ENCODE measurements around the gene PTPN1. TPM values are rescaled to one million over a fixed set of nuclear protein-coding genes. Genes with fewer than 3 reads are reported as not detected.
"Not testable (repeated sequence)": the region's sequence is repeated elsewhere in the genome, so short reads cannot be mapped to it uniquely, and the experiment has no call there.

Gene PTPN1
- total RNA-seq, result 15.9 TPM

DNA sequence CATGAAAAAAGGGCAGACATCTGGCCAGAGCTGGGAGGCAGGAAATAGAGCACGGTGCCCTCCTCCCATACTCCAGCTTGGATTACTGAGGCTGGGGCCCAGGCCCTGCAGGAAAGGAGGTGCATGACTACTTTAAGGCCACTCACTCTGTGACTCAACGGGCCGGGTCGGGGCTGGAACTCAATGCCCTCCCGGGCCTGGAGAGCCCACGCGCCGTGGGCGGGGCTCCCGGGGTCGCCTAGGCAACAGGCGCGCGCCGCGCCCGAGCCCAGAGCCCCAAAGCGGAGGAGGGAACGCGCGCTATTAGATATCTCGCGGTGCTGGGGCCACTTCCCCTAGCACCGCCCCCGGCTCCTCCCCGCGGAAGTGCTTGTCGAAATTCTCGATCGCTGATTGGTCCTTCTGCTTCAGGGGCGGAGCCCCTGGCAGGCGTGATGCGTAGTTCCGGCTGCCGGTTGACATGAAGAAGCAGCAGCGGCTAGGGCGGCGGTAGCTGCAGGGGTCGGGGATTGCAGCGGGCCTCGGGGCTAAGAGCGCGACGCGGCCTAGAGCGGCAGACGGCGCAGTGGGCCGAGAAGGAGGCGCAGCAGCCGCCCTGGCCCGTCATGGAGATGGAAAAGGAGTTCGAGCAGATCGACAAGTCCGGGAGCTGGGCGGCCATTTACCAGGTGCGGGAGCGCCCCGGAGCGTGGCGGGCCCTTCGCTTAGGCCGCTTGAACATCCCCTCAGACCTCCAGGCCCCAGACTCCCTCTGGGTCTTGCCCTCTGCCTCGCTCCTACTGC, at the start of gene PTPN1:
PTPN1 (plus strand) TSS at position 461 of the 783 bp plus-strand sequence; CDS start at position 606, 145 bp downstream.
- peak; percentile 97 for DNase-seq

DNA sequence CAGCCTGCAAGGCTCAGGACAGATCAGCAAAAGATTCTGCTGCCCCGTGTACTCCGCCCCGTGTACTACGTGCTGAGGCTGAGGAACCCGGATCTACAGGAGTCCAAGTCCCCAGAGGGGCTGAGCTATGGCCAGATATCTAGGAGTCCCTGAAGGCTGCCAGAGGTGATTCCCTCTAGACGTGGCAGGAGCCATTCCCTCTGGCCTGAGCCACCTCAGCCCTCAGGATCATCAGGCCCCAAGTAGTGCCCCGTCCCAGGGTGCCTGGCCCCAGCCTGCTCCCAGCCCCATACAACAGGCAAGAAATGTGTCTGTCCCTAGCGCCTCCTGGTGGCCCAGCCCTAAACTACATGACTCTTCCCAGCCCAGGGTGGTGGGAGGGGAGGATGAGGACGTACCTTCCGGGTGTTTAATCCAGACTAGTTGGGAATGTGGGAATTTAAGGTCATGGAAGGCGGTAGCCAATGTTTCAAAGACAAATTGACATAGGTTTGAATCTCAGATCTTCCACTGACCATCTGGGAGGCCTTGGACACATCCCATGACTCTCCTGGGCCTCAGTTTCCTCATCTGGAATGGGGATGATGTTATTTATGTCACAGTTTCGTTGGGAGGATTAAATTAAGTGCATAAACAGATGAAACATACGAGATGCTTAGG, 49.4 kb upstream of the PTPN1 start:
- peak; percentile 46 for DNase-seq

DNA sequence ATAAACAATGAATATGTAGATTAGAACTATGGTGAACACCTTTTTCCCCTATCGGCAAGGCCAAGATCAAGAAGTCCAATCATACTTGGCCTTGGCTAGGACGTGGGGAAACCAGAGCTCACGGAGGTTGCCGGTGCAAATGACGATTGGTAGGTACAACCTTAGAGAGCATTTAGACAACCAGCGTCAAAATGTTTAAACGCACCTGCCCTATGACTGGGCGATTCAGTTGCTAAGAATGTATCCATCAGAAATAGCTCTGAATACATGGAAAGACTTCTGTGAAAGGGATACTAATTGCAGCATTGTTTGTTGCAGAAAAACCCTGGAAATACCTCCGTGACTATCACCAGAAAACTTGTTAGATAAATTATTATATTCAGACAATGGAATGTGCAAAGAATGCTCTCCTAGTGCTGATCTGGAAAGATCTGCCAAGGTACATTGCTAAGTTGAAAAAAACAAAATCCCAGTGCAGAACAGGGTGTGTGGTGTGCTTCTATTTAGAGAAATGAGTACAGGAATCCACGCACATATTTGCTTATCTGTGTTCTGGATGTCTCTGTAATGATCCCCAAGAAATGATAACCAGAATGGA, 48.0 kb upstream of the PTPN1 start:
- no peak for DNase-seq

DNA sequence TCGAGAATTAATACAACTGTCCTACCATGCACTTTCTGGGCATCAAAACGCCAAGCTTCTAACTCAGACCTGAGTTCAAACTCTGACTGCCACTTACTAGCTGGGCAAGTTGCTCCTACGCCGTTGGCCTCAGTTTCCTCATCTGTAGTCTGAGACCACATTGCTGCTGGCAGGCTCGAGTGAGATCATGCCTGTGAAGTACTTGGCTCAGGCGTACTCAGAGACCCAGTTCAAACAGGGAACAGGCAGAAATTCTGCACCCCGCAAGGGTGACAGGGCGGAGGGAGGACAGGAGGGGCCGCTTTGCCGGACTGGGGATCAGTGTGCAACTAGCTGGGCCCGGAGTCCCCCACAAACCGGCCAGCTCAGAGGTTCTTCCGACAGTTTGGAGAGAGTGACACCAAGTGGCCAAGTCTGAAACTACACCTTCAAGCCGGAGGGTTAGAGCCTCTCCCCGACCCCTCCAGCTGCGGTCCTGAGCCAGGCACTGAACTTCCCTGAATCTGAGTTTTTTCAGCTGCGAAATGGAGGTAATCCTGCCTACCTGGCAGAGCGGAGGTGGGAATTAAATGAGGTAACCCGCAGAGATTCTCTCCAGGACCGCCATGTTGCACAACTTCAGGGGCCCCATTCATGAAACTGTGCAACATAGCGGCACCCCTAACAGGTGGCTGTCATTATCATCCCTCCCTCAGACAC, 46.0 kb upstream of the PTPN1 start:
- DNase-seq, result peak; percentile 40

DNA sequence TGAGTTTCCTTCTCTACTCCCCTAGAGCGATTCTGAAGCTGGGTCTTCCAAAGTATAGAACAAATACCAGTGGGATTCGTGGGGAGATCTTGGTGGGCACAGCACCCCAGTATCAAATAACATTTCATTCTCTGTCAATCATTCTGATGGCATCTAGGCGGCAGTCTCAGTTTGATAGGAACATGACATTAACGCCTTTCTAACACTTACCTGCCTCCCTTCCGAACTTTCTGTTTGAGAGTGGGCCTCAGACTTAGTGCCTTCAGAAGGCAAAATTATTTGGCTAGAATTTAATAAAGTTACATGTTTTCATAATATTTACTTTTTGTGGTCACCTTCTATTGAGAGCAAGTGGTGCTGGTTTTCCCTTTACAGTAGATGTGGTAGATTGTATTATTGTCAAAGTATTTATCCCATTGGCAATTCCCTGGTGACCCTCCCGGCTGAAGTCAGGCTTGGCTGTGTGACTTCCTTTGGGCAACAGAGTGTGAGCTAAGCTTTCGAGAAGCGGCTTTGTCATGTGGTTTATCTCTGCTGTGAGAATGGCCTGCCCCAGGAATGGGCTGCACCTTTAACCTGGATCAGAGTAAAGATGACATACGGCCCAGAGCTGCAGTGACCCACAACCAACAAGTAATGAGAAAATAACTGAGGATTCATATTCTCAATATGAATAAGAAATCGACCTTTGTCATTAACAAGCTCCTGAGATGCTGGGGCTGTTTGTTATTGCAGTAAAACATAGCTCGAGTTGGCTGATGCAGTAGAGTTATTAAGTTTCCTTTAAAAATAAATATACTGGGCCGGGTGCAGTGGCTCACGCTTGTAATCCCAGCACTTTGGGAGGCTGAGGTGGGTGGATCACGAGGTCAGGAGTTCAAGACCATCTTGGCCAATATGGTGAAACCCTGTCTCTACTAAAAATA, 45.2 kb upstream of the PTPN1 start:
- DNase-seq, result no peak

DNA sequence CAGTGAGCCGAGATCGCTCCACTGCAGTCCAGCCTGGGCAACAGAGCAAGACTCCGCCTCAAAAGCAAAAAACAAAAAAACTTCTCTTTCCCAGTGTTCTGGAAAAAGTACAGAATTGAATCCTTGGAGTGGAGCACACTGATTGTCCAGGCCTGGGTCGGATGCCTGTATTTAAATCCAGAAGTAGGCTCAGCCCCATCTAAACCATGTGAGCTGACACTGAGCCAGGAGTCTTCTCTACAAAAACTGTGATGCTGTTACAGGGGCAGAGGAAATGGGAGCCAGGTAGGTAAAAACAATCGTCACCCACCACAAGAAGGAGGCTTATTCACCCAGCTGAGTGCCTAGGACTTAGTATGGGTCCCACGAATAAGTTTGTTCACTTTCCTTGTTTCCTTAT, 43.0 kb upstream of the PTPN1 start:
- DNase-seq, result no peak

DNA sequence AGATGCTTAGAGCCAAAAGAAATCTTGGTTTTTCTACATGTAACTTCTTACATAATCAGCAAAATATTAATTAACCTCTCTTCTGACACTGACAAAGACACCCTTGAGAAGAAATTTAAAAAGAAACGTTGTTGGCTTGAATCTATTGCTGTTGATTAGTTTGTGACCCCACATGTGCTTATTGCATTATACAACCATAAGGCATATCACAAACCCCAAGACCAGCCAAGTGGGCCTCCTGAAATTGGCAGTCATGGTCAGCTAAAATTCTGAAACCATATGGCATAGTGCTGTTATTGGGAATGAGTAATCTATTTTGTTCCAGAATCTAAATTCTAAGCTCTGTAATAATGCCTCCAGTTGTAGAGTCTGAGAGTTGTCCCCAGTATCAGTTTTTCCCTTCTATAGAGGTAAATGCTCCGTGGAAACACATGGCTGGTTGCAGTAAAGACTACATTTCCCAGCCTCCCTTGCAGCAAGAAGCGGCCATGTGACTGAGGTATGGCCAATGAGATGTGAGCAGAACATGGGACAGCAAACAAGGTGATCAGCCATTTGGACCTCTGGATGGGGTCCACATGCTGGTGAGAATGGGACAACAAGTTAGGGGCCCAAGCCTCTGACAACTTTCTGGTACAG, 42.3 kb upstream of the PTPN1 start:
- DNase-seq, result peak; percentile 14

DNA sequence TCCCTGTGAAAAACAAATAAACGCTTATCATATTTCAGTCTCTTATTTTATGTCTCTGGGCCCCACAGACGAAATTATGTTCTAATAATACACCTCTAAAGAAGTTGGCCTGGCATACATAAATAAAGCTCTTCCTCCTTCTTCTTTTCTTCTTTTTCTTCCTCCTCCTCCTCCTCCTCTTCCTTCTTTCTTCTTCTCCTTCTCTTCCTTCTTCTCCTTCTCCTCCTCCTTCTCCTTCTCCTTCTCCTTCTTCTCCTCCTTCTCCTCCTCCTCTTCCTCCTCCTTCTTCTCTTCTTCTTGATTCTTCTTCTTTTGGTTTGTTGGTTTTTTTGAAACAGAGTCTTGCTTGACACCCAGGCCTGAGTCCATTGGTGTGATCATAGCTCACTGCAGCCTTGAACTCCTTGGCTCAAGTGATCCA, 41.8 kb upstream of the PTPN1 start:
- DNase-seq, result no peak

DNA sequence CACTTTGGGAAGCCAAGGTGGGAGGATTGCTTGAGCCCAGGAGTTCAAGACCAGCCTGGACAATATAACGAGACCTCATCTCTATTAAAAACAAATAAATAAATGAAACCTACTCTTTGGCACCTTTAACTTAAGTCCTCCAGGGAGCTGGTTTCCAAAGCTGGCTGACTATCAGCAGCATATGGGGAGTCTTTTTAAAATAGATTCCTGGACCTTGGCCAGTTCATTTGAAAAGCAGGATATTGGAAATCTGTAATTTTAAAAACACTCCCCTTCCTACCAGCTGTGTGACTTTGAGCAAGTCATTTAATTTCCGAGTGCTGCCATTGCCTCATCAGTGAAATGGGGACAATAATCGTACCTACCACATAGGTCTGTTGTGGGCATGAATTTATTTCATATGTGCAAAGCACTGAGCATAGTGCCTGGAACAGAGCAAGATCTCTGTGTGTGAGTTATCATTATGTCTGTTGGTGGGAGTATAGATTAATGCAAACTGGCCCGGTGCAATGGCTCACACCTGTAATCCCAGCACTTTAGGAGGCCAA, 40.9 kb upstream of the PTPN1 start:
- DNase-seq, result no peak

DNA sequence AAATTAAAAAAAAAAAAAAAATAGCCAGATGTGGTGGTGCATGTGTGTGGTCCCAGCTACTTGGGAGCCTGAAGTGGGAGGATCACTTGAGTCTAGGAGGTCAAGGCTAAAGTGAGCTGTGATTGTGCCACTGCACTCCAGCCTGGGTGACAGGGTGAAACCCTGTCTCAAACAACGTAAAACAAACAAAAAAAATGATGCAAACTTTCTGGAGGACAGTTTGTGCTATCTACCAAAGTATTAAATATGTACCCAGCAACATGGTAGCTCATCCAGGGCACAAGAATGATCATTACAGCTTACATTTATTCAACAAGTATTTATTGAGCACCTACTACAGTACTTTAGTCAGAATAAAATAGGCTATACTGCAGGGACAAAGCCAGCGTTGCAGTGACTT, 40.4 kb upstream of the PTPN1 start:
- no peak for DNase-seq

DNA sequence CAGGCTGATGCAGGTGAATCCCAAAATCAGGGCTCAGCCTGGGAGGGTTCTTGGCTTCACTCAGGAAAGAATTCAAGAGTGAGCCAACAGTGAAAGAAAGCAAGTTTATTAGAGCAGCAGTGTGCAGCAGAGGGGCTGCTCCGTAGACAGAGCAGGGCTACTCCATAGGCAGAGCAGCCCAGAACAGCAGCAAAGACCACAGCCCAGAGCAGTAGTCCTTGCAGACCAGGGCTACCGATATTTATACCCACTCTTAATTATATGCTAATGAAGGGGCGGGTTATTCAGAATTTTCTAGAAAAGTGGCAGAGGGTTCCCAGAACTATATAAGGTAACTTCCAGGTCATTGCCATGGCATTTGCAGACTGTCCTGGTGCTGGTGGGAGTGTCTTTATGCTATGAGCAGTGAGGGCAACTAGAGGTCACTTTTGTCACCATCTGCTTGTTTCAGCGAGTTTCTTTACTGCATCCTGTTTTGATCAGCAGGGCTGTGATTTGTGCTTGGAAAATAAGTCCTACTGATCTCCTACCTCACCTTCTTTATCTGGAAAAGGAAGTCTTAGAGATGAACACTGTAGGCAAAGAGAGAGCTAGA, 39.8 kb upstream of the PTPN1 start:
- DNase-seq, result no peak

DNA sequence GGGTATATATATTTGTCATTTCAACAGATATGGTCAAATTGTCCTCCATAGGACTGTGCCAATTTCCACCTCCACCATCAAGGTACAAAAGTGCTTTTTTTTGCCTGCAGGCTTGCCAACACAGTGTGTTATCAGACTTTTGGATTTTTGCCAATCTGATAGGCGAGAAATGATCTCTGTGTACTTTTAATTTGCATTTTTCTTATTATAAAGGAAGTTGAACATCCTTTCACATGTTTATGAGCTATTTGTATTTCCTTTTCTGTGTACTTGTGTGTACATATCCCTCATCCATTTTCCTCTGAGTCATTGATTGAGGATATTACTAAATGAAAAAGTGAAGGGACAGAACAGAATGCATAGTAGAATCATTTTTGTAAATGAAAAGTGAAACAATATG, 39.0 kb upstream of the PTPN1 start:
- DNase-seq, result no peak

DNA sequence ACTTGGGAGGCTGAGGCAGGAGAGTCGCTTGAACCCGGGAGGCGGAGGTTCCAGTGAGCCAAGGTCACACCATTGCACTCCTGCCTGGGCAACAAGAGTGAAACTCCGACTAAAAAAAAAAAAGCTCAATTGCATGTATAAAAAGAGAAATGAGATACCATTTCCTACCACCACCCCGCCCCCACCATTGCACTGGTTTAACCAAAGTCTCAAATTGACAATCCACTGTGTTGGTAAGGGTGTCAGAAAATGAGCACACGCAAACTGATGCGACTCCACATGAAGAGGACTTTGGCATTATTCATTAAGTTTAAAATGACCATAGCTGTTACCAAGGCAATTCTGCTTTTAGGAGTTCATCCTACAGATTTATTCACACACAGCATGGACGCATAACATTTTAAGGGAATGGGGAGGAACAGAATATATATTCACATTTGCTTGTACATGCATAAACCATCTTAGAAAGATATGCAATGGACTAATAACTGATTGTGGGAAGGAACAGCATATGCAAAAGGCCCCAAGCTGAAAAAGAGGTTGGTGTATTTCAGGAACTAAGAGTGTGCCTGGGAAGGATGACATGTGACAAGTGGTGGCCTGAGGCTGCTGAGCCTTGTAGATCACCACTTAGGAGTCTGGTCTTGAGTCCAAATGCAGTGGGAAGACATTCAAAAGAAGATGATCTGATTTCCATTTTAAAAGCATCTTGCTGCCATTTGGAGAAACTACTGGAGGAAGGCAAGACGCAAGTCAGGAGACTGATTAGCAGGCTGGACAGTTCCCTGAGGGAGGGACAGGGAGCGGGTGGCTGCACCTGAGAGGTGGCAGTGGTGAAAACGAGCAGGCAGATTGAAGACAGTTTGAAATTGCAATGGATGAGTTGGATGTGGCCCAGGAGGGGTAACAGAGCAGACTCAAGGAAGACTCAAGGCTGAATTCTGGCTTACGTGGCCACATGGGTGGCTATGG, 37.2 kb upstream of the PTPN1 start:
- no peak for DNase-seq

DNA sequence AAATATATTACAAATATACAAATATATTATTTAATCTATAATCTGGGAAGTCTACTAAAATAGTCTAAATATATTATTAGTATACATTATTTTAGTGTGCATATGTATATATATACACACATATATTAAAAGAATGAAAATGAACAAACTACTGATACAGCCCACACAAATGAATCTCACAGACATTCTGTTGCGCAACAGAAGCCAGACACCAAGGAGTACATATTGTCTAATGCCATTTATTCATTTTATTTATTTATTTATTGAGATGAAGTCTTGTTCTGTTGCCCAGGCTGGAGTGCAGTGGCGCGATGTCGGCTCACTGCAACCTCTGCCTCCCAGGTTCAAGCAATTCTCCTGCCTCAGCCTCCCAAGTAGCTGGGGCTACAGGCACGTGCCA, 35.8 kb upstream of the PTPN1 start:
- not testable (repeated sequence) for DNase-seq

DNA sequence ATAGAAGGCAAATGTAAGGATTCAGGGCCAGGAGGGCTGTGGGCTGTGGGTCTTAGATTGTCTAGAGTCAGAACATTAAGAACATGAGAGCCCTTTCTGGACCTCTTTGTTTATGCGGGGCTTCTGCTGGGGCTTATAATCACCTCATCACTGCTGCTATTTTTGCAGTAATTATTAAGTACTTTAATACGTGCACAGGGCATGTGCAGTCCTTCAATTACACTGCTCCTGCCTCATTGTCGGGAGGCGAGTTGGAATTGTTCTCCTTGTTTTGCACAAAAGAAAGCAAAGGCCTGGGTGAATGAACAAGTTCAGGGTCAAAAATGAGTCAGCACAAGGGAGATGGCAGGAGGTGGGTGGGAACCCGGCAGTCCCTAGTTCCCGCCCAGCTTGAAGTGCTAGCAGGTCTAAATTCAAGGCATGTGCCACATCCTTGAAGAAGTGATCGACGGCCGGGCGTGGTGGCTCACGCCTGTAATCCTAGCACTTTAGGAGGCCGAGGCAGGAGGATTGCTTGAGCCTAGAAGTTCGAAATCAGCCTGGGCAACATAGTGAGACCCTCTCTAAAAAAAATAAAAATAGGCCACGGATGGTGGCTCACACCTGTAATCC, 34.4 kb upstream of the PTPN1 start:
- DNase-seq, result no peak

DNA sequence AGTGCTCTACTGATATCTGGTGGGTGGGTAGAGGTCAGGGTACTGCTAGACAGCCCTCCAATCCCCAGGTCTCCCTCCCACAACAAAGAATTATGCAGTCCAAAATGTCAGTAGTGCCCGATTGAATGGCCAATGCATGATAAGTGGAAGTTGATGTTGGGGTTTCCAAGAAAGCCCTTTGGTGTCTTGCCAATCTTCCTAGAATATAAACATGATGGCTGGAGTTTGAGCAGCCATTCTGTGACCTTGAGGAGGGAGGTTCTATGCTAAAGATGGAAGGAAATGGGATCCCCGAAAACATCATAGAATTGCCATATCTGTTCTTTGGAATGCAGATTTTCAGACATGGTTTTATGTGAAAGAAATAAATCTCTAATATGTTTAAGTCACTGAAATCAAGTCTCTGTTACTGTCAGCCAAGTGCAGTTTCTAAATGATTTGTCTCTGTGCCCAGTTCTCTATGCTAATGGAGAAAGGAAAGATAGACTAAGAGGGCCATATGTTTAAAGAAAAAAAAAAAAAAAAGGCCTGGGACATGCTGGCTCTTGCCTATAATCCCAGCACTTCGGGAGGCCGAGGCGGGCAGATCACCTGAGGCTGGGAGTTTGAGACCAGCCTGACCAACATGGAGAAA, 32.8 kb upstream of the PTPN1 start:
- DNase-seq, result no peak

DNA sequence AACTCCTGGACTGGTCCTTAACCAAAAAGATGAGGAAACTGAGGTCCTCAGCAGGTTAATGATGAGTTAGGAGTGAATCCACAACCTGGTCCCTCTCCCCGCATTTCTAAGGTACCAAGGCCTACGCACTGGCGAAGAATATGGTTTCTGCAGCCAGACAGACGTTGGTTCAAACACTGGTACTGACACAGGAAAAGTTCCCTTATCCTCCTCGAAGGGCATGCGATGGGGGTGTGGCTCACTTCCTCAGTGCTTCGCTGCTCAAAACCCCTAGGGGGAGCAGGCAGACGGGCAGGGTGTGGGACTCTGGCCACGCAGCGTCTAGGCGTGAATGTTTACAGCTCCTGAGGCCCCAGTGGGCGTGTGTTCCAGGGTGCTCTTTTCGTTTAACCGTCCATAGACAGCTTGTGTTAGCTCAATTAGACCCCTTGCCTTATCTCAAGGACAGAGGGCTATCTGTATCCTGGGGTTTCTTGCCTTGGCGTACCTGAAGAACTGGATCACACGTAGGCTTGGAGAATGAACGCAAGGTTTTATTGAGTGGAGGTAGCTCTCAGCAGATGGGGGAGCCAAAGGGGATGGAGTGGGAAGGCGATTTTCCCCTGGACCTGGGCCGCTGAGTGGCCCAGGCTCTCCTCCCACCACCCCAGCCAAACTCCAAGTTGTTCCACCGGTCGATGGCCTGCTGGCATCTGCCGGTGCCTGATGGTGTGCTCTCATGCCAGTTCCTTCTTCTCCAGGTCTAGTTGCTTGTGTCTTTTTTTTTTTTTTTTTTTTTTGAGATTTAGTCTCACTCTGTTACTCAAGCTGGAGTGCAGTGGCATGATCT, 31.8 kb upstream of the PTPN1 start:
- DNase-seq, result no peak
